Right renal cortex interstitium (tissue), 3 donors: ENCODE measurements around the gene MYO3B. TPM values are rescaled to one million over a fixed set of nuclear protein-coding genes. Genes with fewer than 3 reads are reported as not detected.
"Not testable (repeated sequence)": the region's sequence is repeated elsewhere in the genome, so short reads cannot be mapped to it uniquely, and the experiment has no call there.

Source experiments
- DNase-seq, 3 donors: peaks; one replicate each; pipeline ENCODE4 v3.0.0-alpha.2; 2013; ENCODE audit warnings: low read depth in 3 of 3, low spot score in 2 of 3
- polyA plus RNA-seq, 3 donors: library from polyadenylated mRNA; unstranded; fragments of 120-200 nt; gene quantifications; one replicate each; pipeline ENCODE4 v1.2.1, GENCODE V29; 2013; ENCODE audit not compliant: insufficient read length in 3 of 3

The MYO3B gene
- polyA plus RNA-seq, 3 donors = 7.6 to 9.8 (median 9.0) TPM

DNA sequence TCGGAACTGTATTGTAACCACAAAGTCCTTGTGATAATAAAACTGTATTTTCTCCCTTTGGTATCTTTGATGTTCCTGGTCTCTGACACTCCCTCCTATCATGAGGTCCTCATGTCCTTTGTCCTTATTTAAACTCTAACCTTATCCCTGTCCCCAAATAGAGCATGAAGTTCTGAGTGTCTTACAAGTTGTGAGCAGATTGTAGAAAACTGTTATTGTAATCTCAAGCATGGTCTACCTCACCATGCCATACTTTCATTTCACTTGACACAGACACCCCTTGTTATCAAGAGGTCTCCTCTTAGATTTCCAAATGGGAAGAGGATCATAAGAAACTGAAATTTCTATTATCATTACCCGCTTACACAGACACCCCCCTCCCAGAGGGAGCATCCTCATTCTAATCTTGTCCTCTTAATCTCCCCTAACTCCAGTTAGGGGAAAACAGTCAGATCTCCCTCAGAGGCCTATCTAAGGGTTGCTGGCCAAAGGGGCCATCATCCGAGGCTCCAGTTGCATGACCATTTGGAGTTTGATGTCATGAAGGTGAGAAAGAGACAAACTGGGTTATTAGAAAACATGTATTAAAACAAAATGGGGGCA lies 29.0 kb downstream of the MYO3B start:
- DNase-seq = no peak

GRCh38 chr2:170207901-170208300 lies 30.0 kb downstream of the MYO3B start:
- no peak for DNase-seq

GRCh38 chr2:170208967-170209366 lies 31.0 kb downstream of the MYO3B start:
- no peak for DNase-seq

DNA sequence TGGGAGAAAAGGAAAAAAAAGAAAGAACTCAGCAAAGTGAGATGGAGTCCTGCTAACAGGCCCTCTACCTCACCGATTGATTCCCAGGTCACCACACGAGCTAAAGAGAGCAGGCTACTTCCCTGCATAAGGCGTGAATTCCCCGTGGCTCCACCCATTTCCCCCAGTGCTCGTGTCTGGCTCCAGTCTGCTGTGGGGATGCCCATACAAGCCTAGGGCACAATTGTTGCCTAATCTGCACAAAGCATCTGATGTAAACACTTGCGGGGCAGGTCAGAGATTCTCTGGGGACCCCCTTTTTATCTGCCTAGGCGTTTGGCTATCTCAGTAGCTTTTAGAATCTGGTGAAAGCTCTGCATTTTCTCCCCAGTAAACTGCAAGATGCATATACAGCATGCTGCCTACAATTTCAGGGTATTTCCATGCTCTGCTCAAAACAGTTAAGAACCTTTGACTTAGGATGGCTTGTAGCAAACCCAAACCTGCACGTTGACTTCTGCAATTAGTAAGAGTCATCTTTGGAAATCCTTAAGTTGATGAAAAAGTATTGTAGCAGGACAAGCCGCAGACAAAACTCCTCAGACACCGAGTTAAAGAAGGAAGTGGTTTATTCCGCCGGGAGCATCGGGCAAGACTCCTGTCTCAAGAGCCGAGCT lies 34.8 kb downstream of the MYO3B start:
- DNase-seq = no peak

DNA sequence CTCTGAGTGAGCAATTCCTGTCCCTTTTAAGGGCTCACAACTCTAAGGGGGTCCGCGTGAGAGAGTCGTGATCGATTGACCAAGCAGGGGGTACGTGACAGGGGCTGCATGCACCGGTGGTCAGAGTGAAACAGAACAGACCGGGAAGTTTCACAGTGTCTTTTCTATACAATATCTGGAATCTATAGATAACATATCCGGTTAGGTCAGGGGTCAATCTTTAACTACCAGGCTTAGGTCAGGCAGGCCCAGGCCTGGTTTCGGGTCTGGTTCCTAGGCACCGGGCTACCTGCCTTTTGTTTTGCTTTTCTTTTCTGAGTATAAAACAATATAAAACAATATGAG lies 35.3 kb downstream of the MYO3B start:
- not testable (repeated sequence) for DNase-seq

DNA sequence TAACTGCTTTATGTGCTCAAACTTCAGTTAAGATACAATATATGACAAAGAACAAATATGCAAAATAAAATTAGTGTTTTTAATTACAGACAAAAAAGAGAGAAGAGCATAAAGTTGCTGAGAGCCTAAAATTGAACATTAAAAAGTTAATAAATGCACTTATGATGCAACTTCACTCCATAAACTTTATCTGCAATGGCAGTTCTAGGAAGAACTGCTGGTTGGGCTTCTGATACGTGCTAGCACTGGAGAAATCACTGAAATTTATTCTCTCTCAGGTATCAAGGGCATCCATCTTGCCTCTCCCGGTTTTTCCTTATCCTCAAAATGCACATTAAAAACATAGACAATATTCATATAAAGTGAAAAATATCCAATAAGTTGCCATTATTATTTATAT lies 35.7 kb downstream of the MYO3B start:
- DNase-seq = no peak

DNA sequence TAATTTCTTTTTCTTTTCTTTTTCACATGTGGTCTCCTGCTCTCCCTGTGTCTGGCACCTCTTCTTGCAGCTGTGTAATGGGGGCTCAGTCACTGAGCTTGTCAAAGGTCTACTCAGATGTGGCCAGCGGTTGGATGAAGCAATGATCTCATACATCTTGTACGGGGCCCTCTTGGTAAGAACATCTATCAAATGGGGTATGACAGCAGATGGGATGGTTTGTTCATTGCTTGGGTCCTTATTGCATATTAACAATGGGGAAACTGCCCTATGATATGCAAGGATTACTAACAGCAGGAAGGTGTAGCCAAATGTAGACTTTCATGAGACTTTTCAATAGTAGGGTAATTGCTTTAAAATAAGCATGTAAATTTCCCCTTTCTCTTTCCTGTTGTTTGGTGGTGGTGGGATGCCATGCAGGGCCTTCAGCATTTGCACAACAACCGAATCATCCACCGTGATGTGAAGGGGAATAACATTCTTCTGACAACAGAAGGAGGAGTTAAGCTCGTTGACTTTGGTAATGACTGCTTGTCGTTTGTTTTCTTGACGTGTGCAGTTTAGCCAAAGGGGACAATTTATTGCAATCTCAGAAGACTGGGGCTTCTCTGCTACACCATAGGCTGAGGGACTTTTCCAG lies 36.5 kb downstream of the MYO3B start:
- DNase-seq = no peak

DNA sequence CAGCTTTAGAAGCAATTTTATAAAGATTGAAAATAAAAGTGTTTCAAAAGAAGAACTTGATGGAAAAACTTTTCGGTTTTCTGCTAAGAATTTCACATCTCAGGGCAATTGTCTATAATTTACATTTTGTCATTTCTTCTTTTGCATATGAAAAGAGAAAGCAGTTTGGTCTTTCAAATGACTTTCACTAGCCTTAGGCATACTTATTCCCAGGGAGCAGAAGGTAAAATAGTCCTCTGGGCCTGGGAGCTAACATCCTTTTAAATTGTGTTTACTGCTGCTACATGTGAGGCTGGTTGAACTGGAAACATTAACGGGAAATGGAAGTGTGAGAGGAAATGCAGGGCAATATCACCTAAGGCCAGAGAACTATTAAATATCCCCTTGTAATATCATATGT lies 37.1 kb downstream of the MYO3B start:
- no peak for DNase-seq

- DNase-seq = no peak
Measured at GRCh38 chr2:170216428-170216827, 38.5 kb downstream of the MYO3B start.

DNA sequence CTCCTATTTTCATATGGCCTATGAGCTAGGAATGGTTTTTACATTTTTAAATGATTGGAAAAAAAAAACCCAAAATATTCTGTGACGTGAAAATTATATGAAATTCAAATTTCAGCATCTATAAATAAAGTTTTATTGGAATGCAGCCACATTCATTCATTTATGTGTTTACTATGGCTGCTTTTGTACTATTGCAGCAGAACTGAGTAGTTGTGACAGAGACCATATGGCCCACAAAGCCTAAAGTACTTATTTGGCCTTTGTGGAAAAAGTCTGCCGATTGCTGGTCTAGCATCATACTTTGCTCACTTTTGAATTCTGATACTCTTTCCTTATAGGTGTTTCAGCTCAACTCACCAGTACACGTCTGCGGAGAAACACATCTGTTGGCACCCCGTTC lies 39.0 kb downstream of the MYO3B start:
- DNase-seq = no peak

DNA sequence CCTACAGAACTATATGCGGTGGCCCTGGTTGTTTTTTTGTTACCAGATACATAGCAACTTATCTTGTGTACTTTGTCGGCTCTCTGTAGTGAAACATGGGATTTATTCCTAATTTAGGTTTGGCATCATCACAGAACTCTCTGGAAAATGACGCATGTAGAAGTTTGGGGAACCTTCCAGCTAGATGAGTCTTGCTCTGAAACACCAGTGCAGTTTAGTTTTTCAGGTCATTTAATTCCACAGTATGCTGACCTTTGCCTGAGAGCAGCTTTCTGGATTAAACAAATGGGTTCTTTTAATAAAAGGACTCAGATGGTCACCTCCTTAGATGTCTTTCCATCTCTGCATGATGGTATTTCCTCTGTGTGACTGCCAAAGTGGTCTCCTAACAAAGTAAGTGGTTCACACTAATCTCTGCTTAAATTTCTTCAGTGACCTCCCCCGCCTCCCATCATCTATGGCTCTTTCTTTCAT lies 39.9 kb downstream of the MYO3B start:
- no peak for DNase-seq

GRCh38 chr2:170218456-170218855 lies 40.5 kb downstream of the MYO3B start:
- DNase-seq = no peak

DNA sequence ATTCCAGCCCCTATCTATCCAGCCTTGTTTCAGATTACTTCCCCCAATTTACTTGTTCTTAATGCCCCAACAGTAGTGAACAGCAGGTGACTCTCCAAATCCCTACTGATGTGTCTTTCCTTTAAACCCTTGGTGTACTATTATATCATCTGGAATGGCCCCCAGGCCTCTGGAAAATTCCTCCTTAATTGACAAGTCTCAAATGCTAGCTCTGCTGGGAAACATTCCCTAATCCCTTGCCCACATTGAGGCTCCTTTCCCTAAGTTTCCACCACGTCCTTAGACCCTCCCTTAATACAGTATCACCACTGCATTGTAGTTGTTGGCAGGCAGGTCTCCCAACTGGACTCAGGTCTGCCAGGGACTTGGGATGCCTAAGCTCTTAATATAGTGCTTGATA lies 41.0 kb downstream of the MYO3B start:
- no peak for DNase-seq

- DNase-seq = no peak
Measured at GRCh38 chr2:170221317-170222288, 43.7 kb downstream of the MYO3B start.

GRCh38 chr2:170222298-170222697 lies 44.4 kb downstream of the MYO3B start:
- DNase-seq = no peak

GRCh38 chr2:170222842-170223241 lies 44.9 kb downstream of the MYO3B start:
- DNase-seq = no peak

DNA sequence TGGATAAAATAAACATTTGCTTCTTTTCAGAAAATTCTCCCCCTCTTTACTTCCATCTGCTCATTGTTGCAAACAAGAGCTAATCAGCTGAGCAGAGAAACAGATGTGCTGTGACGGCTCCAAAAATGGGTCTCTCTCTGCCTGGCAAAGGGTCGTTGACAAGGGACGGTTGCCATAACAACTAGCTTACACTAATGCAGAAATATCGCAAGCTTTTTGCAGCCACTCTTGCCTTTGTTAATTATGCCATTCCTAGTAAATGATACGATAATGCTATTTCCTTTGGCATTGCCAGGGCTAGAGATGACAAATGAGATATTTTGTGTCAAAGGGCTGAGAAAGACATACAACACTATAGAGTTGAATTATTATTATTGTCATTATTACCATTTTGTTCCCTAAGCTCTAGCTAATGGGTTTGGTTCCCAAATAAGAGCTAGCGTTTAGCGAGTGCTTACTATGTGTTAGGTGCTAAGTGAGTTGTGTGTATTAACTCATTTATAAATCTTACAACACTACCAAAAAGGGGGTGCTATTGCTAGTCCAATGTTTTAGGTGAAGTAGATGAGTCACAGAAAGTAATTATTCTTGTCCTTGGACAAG lies 46.8 kb downstream of the MYO3B start:
- no peak for DNase-seq

GRCh38 chr2:170226216-170226615 lies 48.3 kb downstream of the MYO3B start:
- DNase-seq = no peak

GRCh38 chr2:170227507-170227947 lies 49.6 kb downstream of the MYO3B start:
- no peak for DNase-seq

DNA sequence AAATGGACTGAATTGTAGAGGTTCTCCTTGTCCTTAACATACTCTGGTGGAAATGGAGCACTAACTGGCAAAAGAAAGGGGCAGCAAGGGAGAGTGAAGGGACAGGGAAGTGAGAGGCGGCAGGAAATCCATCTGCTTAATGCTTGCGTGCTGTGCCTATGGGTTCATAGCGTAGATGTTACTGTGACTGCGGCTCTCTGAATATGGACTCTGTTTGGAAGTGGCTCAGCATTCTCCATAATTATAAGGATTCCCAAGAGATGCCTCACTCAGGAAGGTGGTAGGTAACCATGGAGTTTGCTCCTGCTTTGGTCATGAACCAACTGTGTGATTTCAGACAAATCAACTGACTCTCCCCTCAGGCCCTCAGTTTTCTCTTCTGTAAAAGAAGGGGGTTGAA lies 50.0 kb downstream of the MYO3B start:
- no peak for DNase-seq

DNA sequence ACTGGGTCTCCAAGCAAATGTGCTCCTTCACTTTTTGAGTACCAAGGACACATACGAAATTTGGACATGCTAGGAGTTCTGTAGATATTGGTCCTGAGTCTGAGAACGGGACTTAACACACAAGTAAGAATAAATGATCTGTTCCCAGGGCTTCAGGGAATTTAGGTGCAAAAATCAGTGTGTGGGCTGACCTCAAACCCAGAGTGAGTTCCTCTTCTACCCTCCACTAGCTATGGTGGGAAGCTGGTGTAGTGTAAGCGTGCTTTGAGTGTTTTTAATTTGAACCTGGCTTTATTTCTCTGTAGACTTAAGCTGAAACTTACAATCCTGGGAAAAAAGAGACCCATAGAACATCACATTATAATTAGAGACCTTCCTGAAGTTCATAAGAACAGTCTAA lies 50.5 kb downstream of the MYO3B start:
- no peak for DNase-seq
